ENCODE data around the gene TLX3. TPM values are rescaled to one million over a fixed set of nuclear protein-coding genes. Genes with fewer than 3 reads are reported as not detected.

Gene TLX3
- total RNA-seq, 2 donors from 2014 or later: not detected

GRCh38 chr5:171272996-171273970 lies 35.8 kb upstream of the TLX3 start:
- TF ChIP-seq, protein P1, sequence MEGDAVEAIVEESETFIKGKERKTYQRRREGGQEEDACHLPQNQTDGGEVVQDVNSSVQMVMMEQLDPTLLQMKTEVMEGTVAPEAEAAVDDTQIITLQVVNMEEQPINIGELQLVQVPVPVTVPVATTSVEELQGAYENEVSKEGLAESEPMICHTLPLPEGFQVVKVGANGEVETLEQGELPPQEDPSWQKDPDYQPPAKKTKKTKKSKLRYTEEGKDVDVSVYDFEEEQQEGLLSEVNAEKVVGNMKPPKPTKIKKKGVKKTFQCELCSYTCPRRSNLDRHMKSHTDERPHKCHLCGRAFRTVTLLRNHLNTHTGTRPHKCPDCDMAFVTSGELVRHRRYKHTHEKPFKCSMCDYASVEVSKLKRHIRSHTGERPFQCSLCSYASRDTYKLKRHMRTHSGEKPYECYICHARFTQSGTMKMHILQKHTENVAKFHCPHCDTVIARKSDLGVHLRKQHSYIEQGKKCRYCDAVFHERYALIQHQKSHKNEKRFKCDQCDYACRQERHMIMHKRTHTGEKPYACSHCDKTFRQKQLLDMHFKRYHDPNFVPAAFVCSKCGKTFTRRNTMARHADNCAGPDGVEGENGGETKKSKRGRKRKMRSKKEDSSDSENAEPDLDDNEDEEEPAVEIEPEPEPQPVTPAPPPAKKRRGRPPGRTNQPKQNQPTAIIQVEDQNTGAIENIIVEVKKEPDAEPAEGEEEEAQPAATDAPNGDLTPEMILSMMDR (IDR thresholded peaks at IDR 0.05): peak in 1 of 7 experiments; percentile 18
- TF ChIP-seq POLR2A (IDR thresholded peaks at IDR 0.05): no peak
- H3K4me3 ChIP-seq: no peak overlapping the region
- no peaks in the 10 kb centered on the region for H3K4me1 ChIP-seq
- no peak overlapping the region for H3K27ac ChIP-seq
- no peaks in the 10 kb centered on the region for H3K36me3 ChIP-seq (replicated peaks in 1 of 2; ENCODE audit: insufficient read depth in 1 of 2, low read depth in 2 of 2)
- 86 to 92% methylated on average over 2 of the region's 2 CpGs for WGBS, 2 donors
- no peaks in the 10 kb centered on the region for H3K9me3 ChIP-seq
- ATAC-seq (no peak), DNase-seq (no peak)
- no peaks in the 10 kb centered on the region for H3K27me3 ChIP-seq
- intact Hi-C loops (cut with DNase I): no loop called here

- ATAC-seq (no peak), DNase-seq (no peak)
- Histone ChIP-seq H3K36me3 (replicated peaks in 1 of 2; ENCODE audit: insufficient read depth in 1 of 2, low read depth in 2 of 2) (no peaks in the 10 kb centered on the region), H3K9me3 (no peaks in the 10 kb centered on the region), H3K4me1 (no peaks in the 10 kb centered on the region), H3K27ac (no peak overlapping the region), H3K27me3 (no peaks in the 10 kb centered on the region), H3K4me3 (no peak overlapping the region)
- WGBS, 2 donors: 80 to 82% methylated on average over 5 of the region's 5 CpGs
- TF ChIP-seq, protein P1 (IDR thresholded peaks at IDR 0.05): no peak
- no peak for TF ChIP-seq POLR2A (IDR thresholded peaks at IDR 0.05)
- intact Hi-C loops (cut with DNase I): no loop called here
These were observed 33.1 kb upstream of the TLX3 start for GRCh38 chr5:171275841-171276544.

- Histone ChIP-seq H3K9me3 (no peaks in the 10 kb centered on the region), H3K4me1 (no peaks in the 10 kb centered on the region), H3K27me3 (no peaks in the 10 kb centered on the region), H3K4me3 (no peak overlapping the region), H3K36me3 (replicated peaks in 1 of 2; ENCODE audit: insufficient read depth in 1 of 2, low read depth in 2 of 2) (no peaks in the 10 kb centered on the region), H3K27ac (no peak overlapping the region)
- intact Hi-C loops (cut with DNase I): no loop called here
- ATAC-seq: no peak
- DNase-seq: no peak
- TF ChIP-seq, protein P1 (IDR thresholded peaks at IDR 0.05): no peak
- TF ChIP-seq POLR2A (IDR thresholded peaks at IDR 0.05): no peak
- 80 to 85% methylated on average over 7 of the region's 7 CpGs for WGBS, 2 donors
These were observed 25.3 kb upstream of the TLX3 start for GRCh38 chr5:171283753-171284152.

DNA sequence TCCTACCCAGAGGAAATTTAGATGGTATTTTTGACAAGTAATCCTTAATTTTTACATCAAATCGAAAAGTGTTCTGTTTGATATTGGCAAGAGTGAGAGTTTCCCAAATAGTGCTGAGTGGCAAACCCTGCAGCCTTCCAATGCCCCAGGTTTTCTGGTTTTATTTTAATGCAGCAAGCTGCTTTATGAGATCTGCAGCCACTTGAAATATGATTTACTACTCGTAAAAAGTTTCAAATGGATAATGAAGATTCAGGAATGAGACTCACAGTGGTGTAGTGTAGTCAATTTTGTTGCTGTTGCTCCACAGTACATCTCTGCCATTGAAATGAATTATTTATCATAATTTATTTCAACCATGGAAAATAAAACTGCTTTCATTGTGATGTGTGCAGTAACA lies 23.6 kb upstream of the TLX3 start:
- Histone ChIP-seq H3K36me3 (replicated peaks in 1 of 2; ENCODE audit: insufficient read depth in 1 of 2, low read depth in 2 of 2) (no peaks in the 10 kb centered on the region), H3K27me3 (no peaks in the 10 kb centered on the region), H3K4me3 (no peak overlapping the region), H3K27ac (no peak overlapping the region), H3K9me3 (no peaks in the 10 kb centered on the region), H3K4me1 (no peaks in the 10 kb centered on the region)
- 51 to 78% methylated on average over 2 of the region's 2 CpGs for WGBS, 2 donors
- no peak for DNase-seq
- intact Hi-C loops (cut with DNase I): no loop called here
- TF ChIP-seq POLR2A (IDR thresholded peaks at IDR 0.05): no peak
- TF ChIP-seq, protein P1 (IDR thresholded peaks at IDR 0.05): no peak
- ATAC-seq: no peak
